Adrenal gland (tissue), 12 donors: ENCODE results near the gene LPAR3. TPM values are rescaled to one million over a fixed set of nuclear protein-coding genes. Genes with fewer than 3 reads are reported as not detected.

Experiments
- DNase-seq, 7 donors: peaks; one replicate each; pipeline ENCODE4 v3.0.0-alpha.2; 2019 to 2020
- H3K27ac ChIP-seq, 5 donors: fragments of 200-600 bp; sonication (generic) in 4 of 5; 1 replicate in 3 of 5; 2 replicates in 2 of 5; pipeline versions ENCODE4 v1.5.1 to v1.8.0; 2016 to 2020; ENCODE audit warnings: mild to moderate bottlenecking in 1 of 5
- H3K27me3 ChIP-seq: fragments of 200-600 bp; 2 replicates; pipeline ENCODE4 v1.8.0; 2021
- H3K36me3 ChIP-seq, 2 donors: fragments of 200-600 bp; replicated peaks in 1 of 2; 1 replicate in 1 of 2; 2 replicates in 1 of 2; pipeline versions ENCODE4 v1.5.1 to v1.8.0; 2018 to 2022
- H3K4me1 ChIP-seq, 2 donors: fragments of 200-600 bp; replicated peaks in 1 of 2; 1 replicate in 1 of 2; 2 replicates in 1 of 2; pipeline versions ENCODE4 v1.5.1 to v1.8.0; 2018 to 2021
- H3K4me3 ChIP-seq, 4 donors: fragments of 200-600 bp; sonication (generic) in 3 of 4; one replicate each; pipeline ENCODE4 v1.5.1; 2016 to 2018
- H3K9me3 ChIP-seq, 3 donors: fragments of 200-600 bp; sonication (generic) in 1 of 3; replicated peaks in 1 of 3; 1 replicate in 2 of 3; 2 replicates in 1 of 3; pipeline versions ENCODE4 v1.5.1 to v1.8.0; 2016 to 2021
- CTCF ChIP-seq, 6 experiments: fragments of 450-650 bp in 4 of 6; fragments of 200-600 bp in 2 of 6; sonication (generic) in 1 of 6; IDR thresholded peaks; 1 replicate in 5 of 6; 2 replicates in 1 of 6; pipeline versions ENCODE4 v1.5.1 to v1.8.0; 2016 to 2021; ENCODE audit warnings: antibody characterized with exemption in 6 of 6, mild to moderate bottlenecking in 2 of 6, moderate library complexity in 1 of 6
- POLR2A ChIP-seq, 2 donors: fragments of 450-650 bp; IDR thresholded peaks; one replicate each; pipeline ENCODE4 v1.6.1; 2017; ENCODE audit warnings: antibody characterized with exemption in 2 of 2, mild to moderate bottlenecking in 2 of 2, moderate library complexity in 1 of 2
- WGBS, 4 donors: extraction: QIAGEN DNeasy Blood & Tissue Kit in 2 of 4; methylation state at CpG; one replicate each; pipeline versions ENCODE4 v1.1.5 to v1.1.7; 2013 to 2017; 5-methylcytosine and 5-hydroxymethylcytosine counted together
- intact Hi-C, 2 donors: fragments of 100-400 bp; cut with DNase I; formaldehyde crosslinking; loops; one replicate each; pipeline versions ENCODE4 v1.14.1 to v1.15.0; 2022 to 2023
- polyA plus RNA-seq, 3 donors: library from polyadenylated mRNA; stranded (reverse); fragments of 200-250 nt in 2 of 3; fragments of 350-450 nt in 1 of 3; fragmentation: Illumina TruSeq in 1 of 3; extraction: RNeasy Lipid Tissue Mini Kit (QIAGEN cat#74804) in 1 of 3; gene quantifications; one replicate each; pipeline ENCODE4 v1.2.3, GENCODE V29; 2013 to 2014
- total RNA-seq, 9 donors: library from RNA; depleted of rRNA in 4 of 9; stranded (reverse); fragments of >200 nt in 4 of 9; fragments of 120-200 nt in 1 of 9; fragmentation: NEBNext Ultra II Directional in 1 of 9; extraction: Animal tissue kit (Norgen Biotek cat#: 25700) in 1 of 9; gene quantifications; one replicate each; pipeline versions ENCODE4 v1.1.0 to v1.2.4, GENCODE V29; 2013 to 2023
- donor health status: healthy with polysubstance abuse.
- donor health status: Bipolar disorder and iron deficiency.
- donor health status: DM: yes; HTN: yes; CAD: no.
- donor health status: DM: no; HTN: no; CAD: no.
- donor health status: DM: no; HTN: no; CAD: no.
- donor health status: DM: yes; HTN: yes; CAD: no.

Gene LPAR3
- total and polyA plus RNA-seq, 12 donors: 0.06 to 7.1 (median 1.8) TPM

GRCh38 chr1:84872696-84873355, 20.2 kb downstream of the LPAR3 start:
- intact Hi-C loops: no loop called here
- no peaks in the 10 kb centered on the region for H3K27me3 ChIP-seq
- H3K4me1 ChIP-seq: no peaks in the 10 kb centered on the region
- TF ChIP-seq CTCF (IDR thresholded peaks at IDR 0.05): no peak
- no peak for TF ChIP-seq POLR2A (IDR thresholded peaks at IDR 0.05)
- H3K27ac ChIP-seq: no peak overlapping the region
- no peaks in the 10 kb centered on the region for H3K36me3 ChIP-seq
- WGBS, 4 donors: 55 to 62% (median 59%) methylated on average over 9 of the region's 9 CpGs
- no peak overlapping the region for H3K4me3 ChIP-seq
- H3K9me3 ChIP-seq: no peaks in the 10 kb centered on the region
- DNase-seq: no peak

GRCh38 chr1:84871181-84871580, 21.8 kb downstream of the LPAR3 start:
- TF ChIP-seq POLR2A (IDR thresholded peaks at IDR 0.05): no peak
- no peak for TF ChIP-seq CTCF (IDR thresholded peaks at IDR 0.05)
- no peak overlapping the region for H3K4me3 ChIP-seq
- no peaks in the 10 kb centered on the region for H3K9me3 ChIP-seq
- DNase-seq: no peak
- intact Hi-C loops: no loop called here
- no peaks in the 10 kb centered on the region for H3K27me3 ChIP-seq
- H3K27ac ChIP-seq: no peak overlapping the region
- H3K36me3 ChIP-seq: no peaks in the 10 kb centered on the region
- H3K4me1 ChIP-seq: no peaks in the 10 kb centered on the region

GRCh38 chr1:84870591-84870990, 22.4 kb downstream of the LPAR3 start:
- no peak for DNase-seq
- Histone ChIP-seq H3K36me3 (no peaks in the 10 kb centered on the region), H3K4me1 (no peaks in the 10 kb centered on the region), H3K27ac (no peak overlapping the region), H3K4me3 (no peak overlapping the region), H3K27me3 (no peaks in the 10 kb centered on the region), H3K9me3 (no peaks in the 10 kb centered on the region)
- intact Hi-C loops: no loop called here
- 12 to 32% (median 22%) methylated on average over 2 of the region's 2 CpGs for WGBS, 4 donors
- no peak for TF ChIP-seq CTCF (IDR thresholded peaks at IDR 0.05)
- no peak for TF ChIP-seq POLR2A (IDR thresholded peaks at IDR 0.05)

- TF ChIP-seq POLR2A (IDR thresholded peaks at IDR 0.05) (no peak), CTCF (IDR thresholded peaks at IDR 0.05) (no peak)
- no peak overlapping the region for H3K27ac ChIP-seq
- no peaks in the 10 kb centered on the region for H3K36me3 ChIP-seq
- 55 to 73% (median 58%) methylated on average over 1 of the region's 1 CpG for WGBS, 4 donors
- H3K4me1 ChIP-seq: no peaks in the 10 kb centered on the region
- no peaks in the 10 kb centered on the region for H3K27me3 ChIP-seq
- intact Hi-C loops: no loop called here
- DNase-seq: no peak
- no peak overlapping the region for H3K4me3 ChIP-seq
- H3K9me3 ChIP-seq: no peaks in the 10 kb centered on the region
Observed at GRCh38 chr1:84869720-84870119, 23.3 kb downstream of the LPAR3 start.
